ENCODE data around the gene HBA2. TPM values are rescaled to one million over a fixed set of nuclear protein-coding genes. Genes with fewer than 3 reads are reported as not detected.
"Not testable (repeated sequence)": the region's sequence is repeated elsewhere in the genome, so short reads cannot be mapped to it uniquely, and the experiment has no call there.

The HBA2 gene
- not detected in 2 replicates for total RNA-seq (2014; rRNA removed; shearing (Covaris generic))

DNA sequence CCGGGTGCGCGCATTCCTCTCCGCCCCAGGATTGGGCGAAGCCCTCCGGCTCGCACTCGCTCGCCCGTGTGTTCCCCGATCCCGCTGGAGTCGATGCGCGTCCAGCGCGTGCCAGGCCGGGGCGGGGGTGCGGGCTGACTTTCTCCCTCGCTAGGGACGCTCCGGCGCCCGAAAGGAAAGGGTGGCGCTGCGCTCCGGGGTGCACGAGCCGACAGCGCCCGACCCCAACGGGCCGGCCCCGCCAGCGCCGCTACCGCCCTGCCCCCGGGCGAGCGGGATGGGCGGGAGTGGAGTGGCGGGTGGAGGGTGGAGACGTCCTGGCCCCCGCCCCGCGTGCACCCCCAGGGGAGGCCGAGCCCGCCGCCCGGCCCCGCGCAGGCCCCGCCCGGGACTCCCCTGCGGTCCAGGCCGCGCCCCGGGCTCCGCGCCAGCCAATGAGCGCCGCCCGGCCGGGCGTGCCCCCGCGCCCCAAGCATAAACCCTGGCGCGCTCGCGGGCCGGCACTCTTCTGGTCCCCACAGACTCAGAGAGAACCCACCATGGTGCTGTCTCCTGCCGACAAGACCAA is at the start of gene HBA2:
HBA2 (plus strand) TSS at position 503 of the 568 bp plus-strand sequence; CDS start at position 540, 37 bp downstream.
- not testable (repeated sequence) for DNase-seq (ENCODE audit: low spot score)

DNA sequence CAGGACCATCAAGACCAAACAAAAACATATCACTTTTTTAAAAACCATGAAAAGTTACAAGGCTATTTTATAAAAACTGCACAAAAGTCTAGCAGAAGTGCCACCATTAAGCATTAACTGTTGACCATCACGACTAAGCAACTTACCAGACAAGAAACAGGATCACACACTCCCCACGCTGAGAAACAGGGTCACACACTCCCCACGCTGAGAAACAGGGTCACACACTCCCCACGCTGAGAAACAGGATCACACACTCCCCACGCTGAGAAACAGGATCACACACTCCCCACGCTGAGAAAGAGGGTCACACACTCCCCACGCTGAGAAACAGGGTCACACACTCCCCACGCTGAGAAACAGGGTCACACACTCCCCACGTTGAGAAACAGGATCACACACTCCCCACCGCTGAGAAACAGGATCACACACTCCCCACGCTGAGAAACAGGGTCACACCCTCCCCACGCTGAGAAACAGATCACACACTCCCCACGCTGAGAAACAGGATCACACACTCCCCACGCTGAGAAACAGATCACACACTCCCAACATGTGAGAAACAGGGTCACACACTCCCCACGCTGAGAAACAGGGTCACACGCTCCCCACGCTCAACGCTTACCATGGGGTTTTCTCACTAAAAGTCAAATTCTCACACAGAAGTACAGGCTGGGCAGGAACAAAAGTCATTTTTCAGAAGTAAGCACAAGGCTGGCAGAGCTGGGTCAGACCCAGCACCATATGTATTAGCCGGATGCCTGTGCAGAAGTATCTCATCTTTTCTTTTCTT is 48.9 kb upstream of the HBA2 start:
- not testable (repeated sequence) for DNase-seq (ENCODE audit: low spot score)

GRCh38 chr16:125011-125410 is 47.7 kb upstream of the HBA2 start:
- no peak for DNase-seq (ENCODE audit: low spot score)

GRCh38 chr16:129075-129474 is 43.6 kb upstream of the HBA2 start:
- no peak for DNase-seq (ENCODE audit: low spot score)

GRCh38 chr16:130533-131173 is 42.0 kb upstream of the HBA2 start:
- no peak for DNase-seq (ENCODE audit: low spot score)

GRCh38 chr16:132120-132519 is 40.6 kb upstream of the HBA2 start:
- DNase-seq (ENCODE audit: low spot score): no peak

- DNase-seq (ENCODE audit: low spot score): no peak
Observed at GRCh38 chr16:133716-134115, 39.0 kb upstream of the HBA2 start.

DNA sequence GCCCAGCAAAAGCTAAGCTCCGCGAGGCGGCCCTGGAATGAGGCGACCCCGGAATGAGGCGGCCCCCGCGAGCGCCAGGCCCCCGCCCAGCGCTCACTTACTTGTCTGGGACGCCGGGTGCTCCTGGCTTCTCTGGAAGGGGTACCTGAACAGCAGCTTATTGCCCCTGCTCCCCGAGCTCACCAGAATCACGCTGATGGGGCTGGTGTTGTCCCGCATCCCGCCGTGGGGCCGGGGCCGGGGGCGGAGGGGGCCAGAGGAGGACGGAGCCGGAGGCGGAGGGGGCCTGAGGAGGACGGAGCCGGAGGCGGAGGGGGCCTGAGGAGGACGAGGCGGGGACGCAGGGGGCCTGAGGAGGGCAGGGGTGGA is 34.6 kb upstream of the HBA2 start:
- no peak for DNase-seq (ENCODE audit: low spot score)

- no peak for DNase-seq (ENCODE audit: low spot score)
Observed at GRCh38 chr16:140175-140857, 32.4 kb upstream of the HBA2 start.

- no peak for DNase-seq (ENCODE audit: low spot score)
Observed at GRCh38 chr16:142405-142967, 30.2 kb upstream of the HBA2 start.

DNA sequence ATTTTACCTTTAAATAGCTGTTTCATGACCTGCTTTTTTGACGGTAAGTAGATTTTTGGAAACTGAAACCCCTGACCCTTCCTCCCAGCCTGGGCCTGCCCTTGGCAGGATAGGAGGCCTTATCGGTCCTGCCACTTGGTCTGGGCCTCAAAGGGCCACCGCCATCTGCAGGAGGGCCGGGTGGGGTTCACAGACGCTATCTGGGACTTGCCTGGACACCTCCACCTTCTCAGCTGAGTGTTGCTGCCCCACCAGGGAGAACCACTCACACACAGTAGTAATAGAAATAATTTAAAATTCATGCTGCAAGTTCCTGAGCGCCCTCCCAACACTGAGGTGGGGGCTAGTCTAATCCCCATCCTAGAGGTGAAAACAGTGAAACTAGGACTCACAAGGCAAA is 29.6 kb upstream of the HBA2 start:
- DNase-seq (ENCODE audit: low spot score): no peak

GRCh38 chr16:143456-143855 is 29.2 kb upstream of the HBA2 start:
- DNase-seq (ENCODE audit: low spot score): no peak

DNA sequence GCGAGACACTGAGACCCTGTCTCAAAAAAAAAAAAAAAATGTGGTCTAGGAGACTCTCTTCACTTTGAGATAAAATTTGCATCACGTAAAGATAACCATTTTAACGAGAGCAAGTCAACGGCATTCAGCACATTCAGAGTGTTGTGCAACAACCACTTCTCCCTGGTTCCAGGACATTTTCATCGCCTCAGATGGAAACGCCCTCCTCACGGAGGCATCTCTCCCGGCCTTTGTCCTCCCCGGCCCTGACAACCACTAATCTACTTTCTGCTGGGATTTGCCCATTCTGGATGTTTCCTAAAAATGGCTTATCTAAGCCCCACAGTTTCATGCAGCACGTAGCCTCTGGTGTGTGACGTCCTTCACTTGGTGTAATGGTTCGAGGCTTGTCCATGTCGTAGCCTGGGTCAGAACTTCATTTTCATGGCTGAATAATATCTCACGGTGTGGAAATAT is 27.9 kb upstream of the HBA2 start:
- DNase-seq (ENCODE audit: low spot score): no peak

DNA sequence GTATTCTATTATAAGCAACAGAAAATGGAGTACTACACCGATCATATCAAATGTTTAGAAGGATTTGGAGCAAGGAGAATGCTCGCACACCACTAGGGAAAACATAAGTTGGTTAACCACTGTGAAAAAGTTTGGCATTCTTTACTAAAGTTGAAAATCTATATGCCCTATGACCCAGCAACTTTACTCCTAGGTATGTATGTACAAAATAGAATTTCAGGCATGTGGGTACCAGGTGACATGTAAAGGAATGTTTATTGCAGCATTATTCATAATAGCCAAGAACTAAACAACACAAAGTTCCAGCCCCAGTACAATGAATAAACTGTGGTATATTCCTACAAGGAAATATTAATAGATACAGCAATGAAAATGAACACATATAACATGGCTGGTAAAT is 26.0 kb upstream of the HBA2 start:
- no peak for DNase-seq (ENCODE audit: low spot score)

- peak; percentile 41 for DNase-seq (ENCODE audit: low spot score)
Observed at GRCh38 chr16:149024-149660, 23.5 kb upstream of the HBA2 start.

DNA sequence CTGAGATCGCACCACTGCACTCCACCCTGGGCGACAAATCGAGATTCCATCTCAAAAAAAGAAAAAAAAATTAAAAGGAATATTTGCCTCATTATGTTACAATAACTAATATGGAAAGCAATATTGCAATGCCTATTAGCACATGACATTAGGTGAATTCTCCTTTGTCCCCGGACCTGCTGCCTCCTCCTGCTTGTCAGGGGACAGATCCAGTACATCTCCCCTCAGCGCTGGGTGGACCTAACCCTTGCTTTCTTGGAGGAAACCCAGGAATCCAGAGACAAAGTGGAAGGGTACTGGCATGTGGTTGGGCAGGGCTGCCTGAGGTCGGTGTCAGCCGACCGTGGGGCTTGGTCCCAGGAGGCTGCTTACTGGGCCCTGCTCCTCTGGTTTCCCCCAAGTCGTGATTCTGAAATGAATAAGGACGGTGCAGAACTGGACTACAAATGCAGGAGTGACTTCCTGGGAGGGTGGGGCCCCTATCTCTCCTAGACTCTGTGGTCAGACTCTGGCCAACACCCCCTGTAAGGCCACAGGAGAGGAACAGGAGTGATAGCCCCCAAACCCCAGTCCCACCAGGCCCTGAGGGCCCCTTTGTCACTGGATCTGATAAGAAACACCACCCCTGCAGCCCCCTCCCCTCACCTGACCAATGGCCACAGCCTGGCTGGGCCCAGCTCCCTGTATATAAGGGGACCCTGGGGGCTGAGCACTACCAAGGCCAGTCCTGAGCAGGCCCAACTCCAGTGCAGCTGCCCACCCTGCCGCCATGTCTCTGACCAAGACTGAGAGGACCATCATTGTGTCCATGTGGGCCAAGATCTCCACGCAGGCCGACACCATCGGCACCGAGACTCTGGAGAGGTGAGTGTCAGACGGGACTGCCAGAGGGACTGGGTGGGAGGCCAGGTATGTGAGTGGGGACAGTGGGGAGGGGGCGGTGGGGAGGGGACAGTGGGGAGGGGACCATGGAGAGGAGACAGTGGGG is 20.2 kb upstream of the HBA2 start, which contains the start of gene HBZ:
HBZ (plus strand) TSS at position 504 of the 988 bp plus-strand sequence; CDS start at position 770, 266 bp downstream.
- no peak for DNase-seq (ENCODE audit: low spot score)

DNA sequence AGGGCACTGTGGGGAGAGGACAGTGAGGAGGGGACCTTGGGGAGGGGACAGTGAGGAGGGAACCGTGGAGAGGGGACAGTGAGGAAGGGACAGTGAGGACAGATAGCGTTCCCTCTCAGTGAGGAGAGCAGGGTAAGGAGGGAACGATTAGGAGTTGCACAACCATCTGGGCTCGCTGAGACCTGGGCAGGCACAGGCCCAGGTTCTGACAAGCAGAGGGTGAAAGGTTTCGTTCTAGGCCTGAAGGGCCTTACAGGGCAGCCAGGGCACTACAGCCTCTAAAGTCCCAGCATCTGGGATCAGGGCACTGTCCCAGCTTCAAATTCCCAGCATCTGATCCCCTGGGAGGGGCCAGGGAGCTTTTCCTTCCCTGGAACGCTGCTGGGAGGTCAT is 19.6 kb upstream of the HBA2 start:
- DNase-seq (ENCODE audit: low spot score): not testable (repeated sequence)

DNA sequence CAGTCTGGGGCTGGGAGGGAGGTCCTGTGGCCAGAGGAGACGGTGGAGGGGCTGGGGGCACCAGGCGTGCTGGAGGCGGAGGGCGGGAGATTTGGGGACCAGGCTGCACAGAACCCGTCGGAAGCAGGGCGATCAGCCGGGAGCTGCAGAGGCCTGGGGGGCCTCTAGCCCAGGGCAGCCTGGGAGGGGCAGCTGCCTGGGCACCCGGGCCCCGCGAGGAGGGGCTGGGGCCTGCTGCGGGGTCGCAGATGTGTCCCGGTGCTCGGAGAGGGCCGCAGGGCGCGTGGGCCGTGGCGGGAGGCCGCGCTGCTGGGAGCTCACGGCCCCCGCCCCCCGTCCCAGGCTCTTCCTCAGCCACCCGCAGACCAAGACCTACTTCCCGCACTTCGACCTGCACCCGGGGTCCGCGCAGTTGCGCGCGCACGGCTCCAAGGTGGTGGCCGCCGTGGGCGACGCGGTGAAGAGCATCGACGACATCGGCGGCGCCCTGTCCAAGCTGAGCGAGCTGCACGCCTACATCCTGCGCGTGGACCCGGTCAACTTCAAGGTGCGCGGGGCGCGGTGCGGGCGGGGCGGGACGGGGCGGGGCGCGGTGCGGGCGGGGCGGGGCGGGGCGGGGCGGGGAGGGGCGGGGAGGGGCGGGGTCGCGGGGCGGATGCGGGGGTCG is 19.0 kb upstream of the HBA2 start:
- DNase-seq (ENCODE audit: low spot score): not testable (repeated sequence)

GRCh38 chr16:154217-155030 is 18.3 kb upstream of the HBA2 start:
- DNase-seq (ENCODE audit: low spot score): no peak

Measured in A172 (cell line).